Measurements from ENCODE around the gene ZNF492.
"Not testable (repeated sequence)": the region's sequence is repeated elsewhere in the genome, so short reads cannot be mapped to it uniquely, and the experiment has no call there.

Gene ZNF492

DNA sequence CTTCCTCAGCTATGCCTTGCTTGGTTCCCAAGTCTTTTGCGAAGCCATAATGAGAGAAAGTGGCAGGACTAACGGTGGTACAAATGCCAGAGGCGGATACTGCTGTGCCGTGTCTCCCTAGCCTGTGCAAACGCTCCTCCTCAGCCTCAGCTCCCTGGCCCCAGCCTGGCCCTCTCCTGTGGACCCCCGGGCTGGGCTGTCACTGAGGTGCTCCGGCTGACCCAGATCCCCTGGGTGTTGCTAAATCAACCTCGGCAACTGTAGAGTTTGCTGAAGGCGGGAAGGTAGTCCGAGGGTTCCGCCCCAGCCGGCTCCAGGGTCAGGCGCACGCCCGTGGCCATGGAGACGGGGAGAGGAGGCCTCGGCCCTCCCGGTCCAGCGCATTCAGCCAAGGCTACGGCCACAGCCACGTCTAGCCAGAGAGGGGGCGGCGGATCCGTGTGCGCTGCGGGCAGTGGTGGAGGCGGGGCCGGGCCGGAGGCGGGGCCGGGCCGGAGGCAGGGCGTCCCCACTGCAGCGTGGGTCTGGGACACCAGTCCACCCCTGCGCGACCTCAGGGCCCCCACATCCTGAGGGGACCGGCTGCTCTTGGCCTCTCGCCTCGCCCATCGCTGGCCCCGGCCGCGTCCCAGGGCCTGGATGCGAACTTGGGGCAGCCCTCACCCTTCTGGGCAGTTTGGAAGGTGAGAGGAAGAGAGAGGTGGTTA lies 16.4 kb upstream of the ZNF492 start:
- DNase-seq: no peak

DNA sequence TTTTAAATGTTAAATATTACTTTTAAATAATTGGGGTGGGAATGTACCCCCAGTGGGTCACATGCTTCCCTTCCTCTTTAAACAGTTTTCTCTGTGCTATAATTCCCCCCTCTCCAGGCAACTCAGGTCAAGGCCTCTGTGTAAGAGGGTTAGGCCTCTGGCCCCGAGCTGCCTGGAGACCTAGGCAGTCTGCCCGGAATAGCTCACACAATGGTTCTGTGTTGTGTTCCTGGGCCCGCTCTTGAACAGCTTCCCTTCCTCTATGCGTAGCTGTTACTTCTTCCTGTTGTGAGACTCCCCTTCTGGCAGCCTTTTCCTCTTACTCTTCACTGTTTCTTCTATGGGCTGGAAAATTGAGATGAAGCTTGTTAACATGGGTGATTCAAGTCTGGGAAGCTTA lies 14.8 kb upstream of the ZNF492 start:
- DNase-seq: no peak

DNA sequence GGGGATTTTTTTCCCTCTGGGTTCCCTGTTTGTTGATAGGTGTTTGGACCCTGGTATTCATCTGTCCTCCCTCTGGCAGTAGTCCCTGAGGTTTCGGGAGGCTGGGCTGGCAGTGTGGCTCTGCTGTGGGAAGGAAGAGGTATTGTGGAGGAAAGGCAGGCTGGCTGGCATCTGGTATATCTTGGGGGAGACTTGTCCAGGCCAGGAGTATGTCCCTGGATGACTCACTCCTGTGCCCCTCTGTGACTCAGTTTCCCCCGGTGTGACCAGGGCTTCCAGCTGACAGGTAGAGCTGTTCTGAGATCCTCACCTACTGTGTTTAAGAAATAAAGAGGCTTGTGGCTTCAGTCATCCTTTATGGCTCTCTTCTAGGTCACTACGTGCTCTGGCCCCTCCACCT lies 14.2 kb upstream of the ZNF492 start:
- no peak for DNase-seq

DNA sequence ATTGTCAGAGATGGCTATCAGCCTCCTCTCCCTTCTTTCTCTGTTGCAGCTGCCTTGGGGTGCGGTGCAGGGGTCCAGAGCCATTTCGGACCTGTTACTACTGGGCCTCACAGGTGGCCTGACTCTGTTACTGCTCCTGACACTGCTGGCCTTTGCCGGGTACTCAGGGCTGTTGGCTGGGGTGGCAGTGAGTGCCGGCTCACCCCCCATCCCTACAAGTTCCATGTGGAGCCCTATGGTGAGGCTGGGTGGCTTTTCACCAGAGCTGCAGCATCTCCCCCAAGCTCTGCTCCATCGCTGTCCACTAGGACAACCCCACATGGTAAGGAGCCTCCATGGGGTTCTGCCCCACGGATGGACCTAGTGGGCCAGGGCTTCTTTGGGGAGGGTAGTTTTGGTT lies 13.7 kb upstream of the ZNF492 start:
- DNase-seq: no peak

DNA sequence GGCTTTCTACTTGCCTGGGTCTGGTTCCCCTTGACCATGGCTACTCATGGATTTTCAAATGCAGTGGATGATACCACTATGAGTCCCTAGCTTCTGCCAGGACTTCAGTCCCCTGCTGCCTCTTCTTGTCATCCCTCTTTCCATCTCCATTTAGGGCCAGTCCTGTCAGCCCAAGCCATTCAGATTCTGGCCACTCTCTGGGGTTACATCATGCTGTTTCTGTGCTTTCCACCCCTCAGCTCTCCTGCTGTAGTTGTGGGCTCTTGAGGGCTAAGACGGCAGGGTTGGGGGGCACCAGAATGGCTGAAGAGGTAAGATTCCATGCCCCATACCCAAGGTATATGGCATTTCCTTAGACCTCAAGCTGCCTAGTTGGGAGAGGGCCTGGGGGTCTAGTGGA lies 13.2 kb upstream of the ZNF492 start:
- DNase-seq: no peak

DNA sequence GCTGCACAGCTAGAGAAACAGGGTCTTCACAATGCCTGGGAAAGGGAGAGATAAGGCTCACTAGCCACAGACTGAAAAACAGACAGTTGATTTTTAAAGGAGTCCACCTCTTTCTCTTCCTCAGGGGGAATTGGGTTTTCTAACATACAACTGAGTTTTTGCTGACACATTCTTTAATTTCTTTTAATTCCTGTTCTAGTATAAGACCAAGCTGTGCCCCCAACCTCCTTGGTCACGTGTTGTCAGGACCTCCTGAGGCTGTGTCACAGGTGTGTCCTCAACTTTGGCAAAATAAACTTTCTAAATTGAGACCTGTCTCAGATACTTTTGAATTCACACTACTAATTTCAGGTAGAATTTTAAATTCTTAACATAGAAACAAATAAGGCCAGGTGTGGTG lies 12.1 kb upstream of the ZNF492 start:
- no peak for DNase-seq

DNA sequence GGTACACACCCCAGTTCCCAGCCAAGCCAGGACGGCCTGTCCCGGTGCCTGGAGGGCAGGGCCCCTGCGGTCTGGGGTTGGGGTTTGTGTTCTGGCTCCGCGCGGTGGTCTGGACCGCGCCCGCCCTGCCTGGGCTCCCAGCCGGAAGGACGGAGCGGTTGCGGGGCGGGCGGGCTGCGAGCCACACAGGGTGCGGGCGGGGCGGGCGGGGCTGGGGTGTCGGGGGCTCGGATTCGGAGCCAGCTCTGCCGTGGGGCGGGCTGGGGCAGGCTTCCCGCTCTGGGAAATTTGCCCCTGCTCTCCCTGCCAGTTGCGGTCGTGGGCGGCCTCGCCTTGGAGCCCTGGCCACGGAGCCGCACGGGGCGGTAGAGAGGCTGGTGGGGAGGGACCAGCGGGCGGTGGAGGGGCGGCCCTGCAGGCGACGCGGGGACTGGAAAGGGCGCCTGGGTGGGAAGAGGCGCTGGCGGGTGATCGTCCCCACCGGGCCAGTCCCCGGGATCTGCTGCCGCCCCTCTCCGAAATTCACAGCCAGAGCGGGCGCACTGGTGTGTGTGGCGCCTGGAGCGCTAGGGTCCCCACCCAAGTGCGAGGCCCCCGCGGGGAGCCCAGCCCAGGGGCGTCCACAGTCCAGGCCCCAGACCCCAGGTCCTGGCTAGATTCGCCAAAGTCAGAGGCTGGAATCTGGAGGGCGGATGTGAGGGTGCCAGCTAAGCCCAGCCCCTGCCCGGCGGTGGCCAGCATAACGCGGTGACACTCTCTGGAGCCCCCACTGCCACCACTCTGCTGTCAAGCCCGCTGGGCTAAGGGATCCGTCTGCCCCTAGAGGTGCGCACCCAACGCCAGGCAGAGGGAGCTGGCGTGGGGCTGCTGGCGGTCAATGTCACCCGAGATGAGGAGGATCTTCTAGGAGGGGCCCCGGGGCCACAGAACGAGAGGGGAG lies 11.0 kb upstream of the ZNF492 start:
- no peak for DNase-seq

DNA sequence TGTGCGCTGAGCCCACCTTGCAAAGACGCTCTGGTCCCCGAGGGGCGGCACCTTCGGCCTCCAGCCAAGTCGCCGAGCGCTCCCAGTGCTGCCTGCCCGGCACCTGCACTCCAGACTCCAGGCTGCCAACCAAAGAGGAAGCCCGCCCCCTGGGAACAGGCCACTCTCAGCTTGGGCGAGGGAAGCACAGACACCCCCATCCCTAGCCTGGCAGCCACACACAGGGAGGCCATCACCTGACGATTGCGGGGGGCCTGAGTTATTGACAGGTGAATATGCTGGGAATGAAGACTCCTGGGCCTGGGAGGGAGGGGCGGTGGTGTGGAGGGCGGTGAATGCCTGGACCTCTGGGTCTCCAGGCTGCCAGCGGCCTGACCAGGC lies 10.3 kb upstream of the ZNF492 start:
- no peak for DNase-seq

DNA sequence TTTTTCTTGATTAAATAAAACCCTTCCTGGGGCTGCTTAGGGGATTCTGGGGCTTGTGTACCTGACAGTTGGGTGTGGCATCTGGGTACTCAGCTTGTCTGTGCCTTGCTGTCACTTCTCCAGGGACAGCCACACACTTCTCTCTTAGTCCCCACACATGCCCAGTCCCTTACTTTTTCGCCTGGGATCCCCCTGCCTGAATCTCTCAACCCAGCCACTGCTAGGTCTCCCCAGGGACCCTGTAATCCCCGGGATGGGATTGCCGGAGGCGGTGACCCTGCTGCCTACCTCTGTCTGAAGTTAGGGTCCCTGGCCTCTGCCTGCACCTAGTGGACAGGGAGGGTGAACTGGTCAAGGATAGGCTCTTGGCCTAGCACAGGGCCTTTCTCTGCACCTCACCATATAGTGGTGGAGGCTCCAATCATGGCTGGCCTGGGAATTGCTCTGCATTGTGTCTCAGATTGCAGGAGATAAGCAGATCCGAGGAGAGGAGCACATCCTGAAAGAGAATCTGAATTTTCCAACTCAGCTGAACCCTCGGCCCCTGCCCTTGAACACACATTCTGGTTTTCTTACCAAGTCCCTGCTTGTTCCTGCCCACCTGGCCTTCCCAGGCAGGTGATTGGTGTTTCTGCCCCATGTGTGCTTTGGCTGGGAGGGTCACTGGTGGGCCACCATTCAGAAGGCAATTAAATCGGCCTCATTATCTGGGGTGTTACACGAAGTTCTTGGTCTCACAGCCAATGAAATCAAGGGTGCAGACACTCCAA lies 8.7 kb upstream of the ZNF492 start:
- no peak for DNase-seq

DNA sequence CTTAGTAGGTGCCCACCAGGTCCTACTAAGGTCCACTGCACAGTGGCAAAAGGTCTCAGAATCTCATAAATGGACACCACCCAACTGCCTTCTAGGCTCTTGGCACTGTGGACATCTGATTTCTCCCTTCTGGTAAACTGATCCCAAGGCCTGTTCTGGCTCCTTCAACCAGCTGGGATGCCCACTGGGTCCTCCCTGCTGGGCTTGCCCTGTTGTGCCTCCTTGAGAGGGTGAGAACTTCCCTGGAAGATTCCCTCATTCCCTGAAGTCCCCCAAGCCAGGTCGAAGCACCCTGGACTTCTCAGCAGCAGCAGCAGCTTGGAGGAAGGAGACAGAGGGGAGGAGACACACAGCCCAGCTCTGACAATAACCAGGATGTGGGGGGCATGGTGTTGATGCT lies 6.6 kb upstream of the ZNF492 start:
- DNase-seq: no peak

DNA sequence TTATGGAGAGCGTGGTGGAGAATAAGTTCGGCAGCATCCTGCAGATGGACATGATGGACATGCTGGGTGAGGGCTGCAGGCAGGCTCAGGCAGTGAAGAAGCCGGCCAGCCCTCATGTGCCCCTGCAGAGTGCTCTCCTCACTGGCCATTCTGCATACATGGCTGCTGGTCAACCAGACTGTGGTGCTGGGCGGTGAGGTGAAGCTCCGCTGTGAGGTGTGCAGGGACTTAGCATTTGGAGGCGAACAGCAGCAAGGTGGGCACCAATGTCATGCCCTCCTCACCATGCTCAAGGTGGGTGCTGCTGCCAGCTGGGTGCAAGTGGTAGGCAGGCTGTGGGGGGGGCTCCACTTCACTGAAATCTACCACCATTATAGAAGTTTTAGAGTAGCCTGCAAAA lies 5.7 kb upstream of the ZNF492 start:
- no peak for DNase-seq

DNA sequence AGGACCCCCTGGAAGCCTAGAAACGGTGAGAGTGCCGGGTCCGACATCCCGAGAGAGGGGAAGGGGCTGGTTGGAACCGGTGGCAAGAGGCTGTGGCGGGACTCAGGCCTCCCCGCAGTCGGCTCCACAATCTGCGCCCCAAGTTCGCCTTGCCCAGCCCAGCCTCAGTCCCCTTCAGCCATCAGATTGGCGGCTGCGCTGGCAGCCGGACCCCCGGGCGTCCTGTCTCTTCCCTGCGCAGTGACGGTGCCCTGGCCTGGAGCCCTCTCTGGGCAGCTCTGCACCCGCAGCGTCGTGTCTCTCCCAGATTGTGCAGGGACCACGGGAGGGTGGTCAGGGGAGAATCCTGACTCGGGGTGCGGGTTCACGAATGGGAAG lies 315 bp downstream of the ZNF492 start:
- no peak for DNase-seq

DNA sequence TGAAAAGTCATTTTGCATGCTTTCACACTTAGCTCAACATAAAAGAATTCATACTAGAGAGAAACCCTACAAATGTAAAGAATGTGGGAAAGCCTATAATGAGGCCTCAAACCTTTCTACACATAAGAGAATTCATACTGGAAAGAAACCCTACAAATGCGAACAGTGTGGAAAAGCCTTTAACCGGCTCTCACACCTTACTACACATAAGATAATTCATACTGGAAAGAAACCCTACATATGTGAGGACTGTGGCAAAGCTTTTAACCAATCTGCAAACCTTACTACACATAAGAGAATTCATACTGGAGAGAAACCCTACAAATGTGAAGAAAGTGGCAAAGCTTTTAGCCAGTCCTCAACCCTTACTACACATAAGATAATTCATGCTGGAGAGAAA lies 51.4 kb downstream of the ZNF492 start:
- not testable (repeated sequence) for DNase-seq

DNA sequence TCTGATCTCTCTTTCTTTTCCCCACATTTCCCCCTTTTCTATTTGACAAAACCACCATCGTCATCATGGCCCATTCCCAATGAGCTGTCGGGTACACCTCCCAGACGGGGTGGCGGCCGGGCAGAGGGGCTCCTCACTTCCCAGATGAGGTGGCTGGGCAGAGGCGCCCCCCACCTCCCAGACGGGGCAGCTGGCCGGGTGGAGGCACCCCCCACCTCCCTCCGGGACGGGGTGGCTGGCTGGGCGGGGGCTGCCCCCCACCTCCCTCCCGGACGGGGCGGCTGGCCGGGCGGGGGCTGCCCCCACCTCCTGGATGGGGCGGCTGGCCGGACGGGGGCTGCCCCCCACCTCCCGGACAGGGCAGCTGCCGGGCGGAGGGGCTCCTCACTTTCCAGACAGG lies 68.5 kb downstream of the ZNF492 start:
- DNase-seq: not testable (repeated sequence)

DNA sequence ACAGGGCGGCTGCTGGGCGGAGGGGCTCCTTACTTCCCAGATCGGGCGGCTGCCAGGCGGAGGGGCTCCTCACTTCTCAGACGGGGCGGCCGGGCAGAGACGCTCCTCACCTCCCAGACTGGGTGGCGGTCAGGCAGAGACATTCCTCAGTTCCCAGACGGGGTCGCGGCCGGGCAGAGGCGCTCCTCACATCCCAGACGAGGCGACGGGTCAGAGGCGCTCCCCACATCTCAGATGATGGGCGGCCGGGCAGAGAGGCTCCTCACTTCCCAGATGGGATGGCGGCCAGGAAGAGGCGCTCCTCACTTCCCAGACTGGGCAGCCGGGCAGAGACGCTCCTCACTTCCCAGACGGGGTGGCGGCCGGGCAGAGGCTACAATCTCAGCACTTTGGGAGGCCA lies 69.0 kb downstream of the ZNF492 start:
- DNase-seq: not testable (repeated sequence)

DNA sequence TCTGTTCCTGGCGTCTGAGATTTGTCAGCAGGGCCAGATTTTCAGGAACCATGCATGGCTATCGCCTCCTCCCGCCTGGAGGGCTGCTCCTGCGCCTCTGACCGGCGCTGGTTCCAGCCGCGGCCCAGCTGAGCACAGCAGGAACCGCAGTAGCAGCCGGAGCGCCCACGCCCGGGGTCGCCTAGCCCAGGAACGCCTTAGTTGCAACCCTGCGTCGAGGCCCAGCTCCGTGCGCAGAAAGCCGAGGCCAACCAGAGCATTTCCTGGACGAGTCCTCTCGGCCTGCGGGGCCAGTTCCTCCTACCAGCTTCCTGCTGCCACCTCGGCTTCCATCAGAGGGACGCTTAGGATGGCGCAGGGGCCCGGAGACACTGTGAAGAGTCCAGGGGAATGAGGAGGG lies 74.9 kb downstream of the ZNF492 start:
- no peak for DNase-seq

Measured in NCI-H2081 (cell line).